Activated T-helper 1 cell treated with anti-CD3 and anti-CD28 coated beads, Interleukin-12 subunit alpha, Interleukin-12 subunit beta, Interleukin-2, Interleukin-4 antibody, amounts not matched to agents 30 ng/mL and 10 ng/mL and 1 ng/mL, durations not matched to agents 14 hours and 24 hours and 36 hours (primary cell): ENCODE results near the gene ADRA2B. TPM values are rescaled to one million over a fixed set of nuclear protein-coding genes. Genes with fewer than 3 reads are reported as not detected.

ENCODE experiments used
- DNase-seq: peaks from one replicate; pipeline ENCODE4 v3.0.0; 2021; ENCODE audit warnings: low spot score
- H3K27ac Mint-ChIP-seq: one replicate; pipeline ENCODE4 v1.8.0; 2021; ENCODE audit warnings: mild to moderate bottlenecking, mixed read lengths
- H3K27me3 Mint-ChIP-seq: one replicate; pipeline ENCODE4 v1.8.0; 2022; ENCODE audit warnings: mild to moderate bottlenecking, moderate library complexity, mixed read lengths; ENCODE audit not compliant: insufficient read depth
- H3K36me3 Mint-ChIP-seq: one replicate; pipeline ENCODE4 v1.8.0; 2021; ENCODE audit warnings: low read depth, mixed read lengths
- H3K4me1 Mint-ChIP-seq: one replicate; pipeline ENCODE4 v1.8.0; 2021; ENCODE audit warnings: low read depth, mixed read lengths
- H3K4me3 Mint-ChIP-seq: one replicate; pipeline ENCODE4 v1.8.0; 2021; ENCODE audit warnings: mild to moderate bottlenecking, moderate library complexity, mixed read lengths
- H3K9me3 Mint-ChIP-seq: one replicate; pipeline ENCODE4 v1.8.0; 2021; ENCODE audit warnings: mixed read lengths
- intact Hi-C: fragments of 100-400 bp; cut with micrococcal nuclease; formaldehyde crosslinking; loops from one replicate; pipeline ENCODE4 v1.15.1; 2024
- total RNA-seq: library from RNA; stranded (reverse); gene quantifications from 2 replicates; pipeline ENCODE4 v1.2.3, GENCODE V29; 2022

ADRA2B gene
- total RNA-seq, 1 donor from 2014 or later: 0.21 TPM

DNA sequence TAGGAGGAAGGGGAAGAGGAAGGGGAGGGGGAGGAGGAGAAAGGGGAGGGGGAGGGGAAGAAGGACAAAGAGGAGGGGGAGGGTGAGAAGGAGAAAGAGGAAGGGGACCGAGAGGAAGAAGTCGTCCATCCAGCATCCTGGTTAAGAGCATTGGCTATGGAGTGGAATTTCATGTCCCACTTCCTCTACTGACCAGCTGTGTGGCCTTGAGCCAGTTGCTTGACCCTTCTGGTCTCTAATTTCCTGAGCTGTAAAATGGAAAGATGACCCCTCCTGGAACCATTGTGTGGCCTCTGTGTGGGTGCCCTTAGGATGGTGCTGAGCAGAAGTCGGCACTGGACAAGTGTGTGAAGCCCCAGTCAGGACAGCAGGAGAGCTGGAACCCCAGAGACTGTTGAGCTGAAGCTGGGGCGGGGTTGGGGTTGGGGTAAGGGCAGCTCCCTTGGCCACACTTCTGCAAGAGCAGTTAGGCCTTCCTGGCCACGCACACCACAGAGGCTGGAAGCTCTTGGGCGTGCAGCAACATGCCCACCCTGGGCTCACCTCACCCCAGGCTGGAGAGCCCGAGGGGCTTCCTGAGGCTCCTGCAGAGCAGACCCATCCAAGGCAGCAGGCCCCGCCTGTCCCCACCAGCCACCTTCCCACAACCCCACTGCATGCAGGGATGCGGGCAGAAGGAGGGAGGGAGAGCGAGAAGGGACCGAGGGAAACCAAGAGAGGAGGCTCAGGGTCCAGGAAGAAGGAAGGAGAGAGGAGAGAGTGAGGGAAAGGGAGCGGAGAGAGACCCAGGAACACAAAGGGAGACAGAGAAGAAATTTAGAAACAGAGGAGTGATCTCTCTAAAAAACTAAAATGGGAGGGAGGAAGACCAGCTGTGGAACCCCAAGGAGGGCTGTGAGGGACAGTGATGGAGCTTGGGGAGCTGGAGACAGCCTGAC is 16.2 kb downstream of the ADRA2B start:
- no peaks in the 10 kb centered on the region for H3K4me1 Mint-ChIP-seq
- peaks cover 9% of the 10 kb centered on the region for H3K27me3 Mint-ChIP-seq
- no peak overlapping the region for H3K4me3 Mint-ChIP-seq
- no peaks in the 10 kb centered on the region for H3K36me3 Mint-ChIP-seq
- intact Hi-C loops: no loop called here
- no peak overlapping the region for H3K27ac Mint-ChIP-seq
- peaks cover 4% of the 10 kb centered on the region for H3K9me3 Mint-ChIP-seq
- no peak for DNase-seq

- Mint-ChIP-seq H3K4me3 (no peak overlapping the region), H3K27me3 (peaks cover 9% of the 10 kb centered on the region), H3K36me3 (no peaks in the 10 kb centered on the region), H3K27ac (no peak overlapping the region), H3K9me3 (no peaks in the 10 kb centered on the region), H3K4me1 (no peaks in the 10 kb centered on the region)
- DNase-seq: no peak
- intact Hi-C loops: no loop called here
Measured at GRCh38 chr2:96098900-96099590, 17.3 kb downstream of the ADRA2B start.

GRCh38 chr2:96097951-96098823 is 18.2 kb downstream of the ADRA2B start:
- Mint-ChIP-seq H3K9me3 (no peaks in the 10 kb centered on the region), H3K36me3 (no peaks in the 10 kb centered on the region), H3K27me3 (peaks cover 15% of the 10 kb centered on the region), H3K27ac (no peak overlapping the region), H3K4me3 (no peak overlapping the region), H3K4me1 (no peaks in the 10 kb centered on the region)
- intact Hi-C loops: no loop called here
- DNase-seq: no peak

- no peak overlapping the region for H3K27ac Mint-ChIP-seq
- H3K4me1 Mint-ChIP-seq: no peaks in the 10 kb centered on the region
- H3K9me3 Mint-ChIP-seq: no peaks in the 10 kb centered on the region
- no peak for DNase-seq
- intact Hi-C loops: no loop called here
- H3K4me3 Mint-ChIP-seq: no peak overlapping the region
- peaks cover 15% of the 10 kb centered on the region for H3K27me3 Mint-ChIP-seq
- H3K36me3 Mint-ChIP-seq: no peaks in the 10 kb centered on the region
Measured at GRCh38 chr2:96097441-96097840, 18.9 kb downstream of the ADRA2B start.

DNA sequence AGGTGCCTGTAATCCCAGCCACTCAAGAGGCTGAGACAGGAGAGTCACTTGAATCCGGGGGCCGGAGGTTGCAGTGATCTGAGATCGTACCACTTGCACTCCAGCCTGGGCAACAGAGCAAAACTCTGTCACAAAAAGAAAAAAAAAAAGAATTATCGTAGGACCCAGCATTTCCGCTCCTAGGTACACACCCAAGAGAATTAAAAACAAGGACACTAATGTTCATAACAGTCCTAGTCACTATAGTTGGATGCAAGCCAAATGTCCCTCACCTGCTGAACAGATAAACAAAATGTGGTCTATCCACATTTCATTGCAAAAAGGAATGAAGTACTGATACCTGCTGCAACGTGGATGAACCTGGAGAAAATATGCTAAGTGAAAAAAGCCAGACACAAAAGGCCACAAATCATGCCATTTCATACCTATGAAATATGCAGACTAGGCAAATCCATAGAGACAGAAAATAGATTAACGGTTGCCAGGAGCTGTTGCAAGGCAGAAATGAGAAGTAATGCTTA is 21.2 kb downstream of the ADRA2B start:
- intact Hi-C loops: no loop called here
- H3K27me3 Mint-ChIP-seq: peaks cover 15% of the 10 kb centered on the region
- H3K27ac Mint-ChIP-seq: no peak overlapping the region
- no peaks in the 10 kb centered on the region for H3K4me1 Mint-ChIP-seq
- DNase-seq: no peak
- H3K36me3 Mint-ChIP-seq: no peaks in the 10 kb centered on the region
- H3K4me3 Mint-ChIP-seq: no peak overlapping the region
- H3K9me3 Mint-ChIP-seq: no peaks in the 10 kb centered on the region

- Mint-ChIP-seq H3K9me3 (no peaks in the 10 kb centered on the region), H3K36me3 (no peaks in the 10 kb centered on the region), H3K27ac (no peak overlapping the region), H3K27me3 (peaks cover 15% of the 10 kb centered on the region), H3K4me1 (no peaks in the 10 kb centered on the region), H3K4me3 (no peak overlapping the region)
- no peak for DNase-seq
- intact Hi-C loops: no loop called here
Measured at GRCh38 chr2:96093528-96093927, 22.8 kb downstream of the ADRA2B start.

DNA sequence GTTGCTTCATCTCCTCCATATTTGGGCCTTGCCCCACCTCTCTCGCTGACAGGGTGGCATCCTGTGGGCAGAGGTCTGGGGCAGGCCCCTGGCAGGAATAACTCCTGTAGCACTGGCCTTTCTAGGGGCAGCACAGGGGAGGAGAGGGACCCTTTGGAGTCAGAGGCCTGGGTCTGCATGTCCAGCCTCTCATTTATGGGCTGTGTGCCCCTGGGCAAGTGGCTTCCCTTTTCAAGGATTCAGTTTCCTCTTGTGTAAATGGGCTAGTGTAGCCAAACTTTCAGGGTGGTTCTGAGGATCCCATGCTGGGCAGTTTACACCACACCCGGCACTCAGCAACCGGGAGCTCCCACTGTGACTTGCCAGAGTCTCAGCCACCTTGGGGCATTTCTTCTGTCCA is 23.4 kb downstream of the ADRA2B start:
- Mint-ChIP-seq H3K36me3 (no peaks in the 10 kb centered on the region), H3K27ac (no peak overlapping the region), H3K4me1 (no peaks in the 10 kb centered on the region)

DNA sequence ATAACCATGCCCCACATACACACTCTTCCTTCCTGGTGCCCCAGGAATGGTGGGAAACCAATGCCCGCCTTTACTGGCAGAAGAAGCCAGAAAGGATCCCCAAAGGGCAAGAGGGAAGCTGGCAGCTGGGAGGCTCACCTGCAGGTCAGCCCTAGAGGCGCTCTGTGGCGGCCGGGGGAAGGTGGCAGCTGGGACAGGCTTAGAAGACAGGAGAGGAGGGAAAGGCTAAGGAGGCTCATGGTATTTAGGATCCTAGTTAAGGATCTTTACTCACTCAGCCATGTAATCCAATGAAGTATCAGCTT is 23.8 kb downstream of the ADRA2B start:
- Mint-ChIP-seq H3K27me3 (peaks cover 20% of the 10 kb centered on the region), H3K36me3 (no peaks in the 10 kb centered on the region), H3K4me3 (no peak overlapping the region), H3K9me3 (no peaks in the 10 kb centered on the region), H3K4me1 (no peaks in the 10 kb centered on the region), H3K27ac (no peak overlapping the region)
- intact Hi-C loops: no loop called here
- no peak for DNase-seq

More for the DNA sequence above, 23.4 kb downstream of the ADRA2B start:
- Mint-ChIP-seq H3K4me3 (no peak overlapping the region), H3K9me3 (no peaks in the 10 kb centered on the region), H3K27me3 (peaks cover 16% of the 10 kb centered on the region)
- no peak for DNase-seq
- intact Hi-C loops: no loop called here

DNA sequence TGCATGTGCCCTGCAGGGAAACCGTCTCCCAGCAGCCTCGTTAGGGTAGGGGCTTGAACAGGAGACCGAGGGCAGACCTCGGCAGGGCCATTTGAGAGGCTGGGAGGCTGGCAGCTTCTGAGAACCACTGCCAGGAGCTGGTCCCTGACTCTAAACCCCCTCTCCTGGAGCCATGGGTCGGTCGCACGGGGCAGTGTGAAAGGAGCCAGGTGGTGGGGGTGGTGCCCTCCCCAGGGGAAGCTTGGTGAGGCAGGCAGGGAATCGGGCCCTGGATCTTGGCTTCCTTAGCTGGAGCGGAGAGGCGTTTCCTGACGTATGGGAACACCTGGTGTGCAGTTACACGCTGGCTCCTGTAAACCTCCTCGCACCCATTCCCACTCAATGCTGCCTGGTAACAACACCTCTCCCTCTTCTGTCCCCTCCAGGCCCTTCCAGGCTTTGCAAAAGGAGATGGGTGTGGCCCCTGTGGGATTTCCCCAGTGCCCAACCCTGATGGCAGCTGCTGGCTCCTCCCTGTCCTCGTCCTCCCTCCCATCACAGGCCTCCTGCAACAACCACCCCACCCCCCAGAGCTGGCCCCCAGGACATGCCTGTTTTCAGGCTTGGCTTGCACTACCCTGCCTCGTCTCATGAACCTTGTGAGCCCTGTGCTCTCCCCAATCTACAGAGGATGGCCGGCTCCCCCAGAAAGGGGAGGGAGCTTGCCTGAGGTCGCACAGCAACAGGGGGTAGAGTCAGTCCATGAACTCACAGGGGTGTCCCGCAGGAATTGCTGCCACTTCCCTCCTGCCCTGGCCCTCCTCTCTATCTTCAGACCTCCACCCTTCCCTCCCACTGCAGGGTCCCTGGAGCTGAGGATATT is 24.4 kb downstream of the ADRA2B start:
- Mint-ChIP-seq H3K27me3 (peaks cover 17% of the 10 kb centered on the region), H3K4me3 (no peak overlapping the region), H3K27ac (no peak overlapping the region), H3K4me1 (no peaks in the 10 kb centered on the region), H3K36me3 (no peaks in the 10 kb centered on the region), H3K9me3 (no peaks in the 10 kb centered on the region)
- DNase-seq: no peak
- intact Hi-C loops: no loop called here

DNA sequence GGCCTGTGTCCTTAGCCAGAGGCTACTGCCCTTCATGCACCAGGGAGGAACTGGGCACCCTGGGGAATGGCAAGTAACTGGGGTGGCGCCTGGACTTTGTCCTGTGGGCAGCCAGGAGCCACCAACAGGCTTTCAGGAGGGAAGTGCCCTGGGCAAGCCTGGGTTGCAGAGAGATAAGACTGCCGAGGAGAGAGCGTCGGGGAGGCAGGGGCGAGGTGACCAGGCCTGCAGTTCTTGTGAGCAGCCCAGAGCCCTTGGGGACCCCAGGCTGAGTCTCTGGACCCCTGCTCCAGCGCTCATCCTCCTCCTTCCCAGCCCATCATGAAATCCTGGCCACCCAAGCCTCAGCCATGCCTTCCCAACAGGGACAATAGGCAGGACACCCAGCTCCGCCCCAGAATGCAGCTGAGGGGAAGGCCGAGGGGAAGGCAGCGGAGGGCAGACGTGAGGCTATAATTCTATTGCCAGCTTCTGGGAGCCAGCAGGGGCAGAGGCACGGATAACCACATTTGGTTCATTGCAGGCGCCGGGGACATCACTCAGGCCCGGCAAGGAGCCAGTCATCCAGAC is 25.1 kb downstream of the ADRA2B start:
- H3K27me3 Mint-ChIP-seq: peaks cover 13% of the 10 kb centered on the region
- no peaks in the 10 kb centered on the region for H3K36me3 Mint-ChIP-seq
- no peaks in the 10 kb centered on the region for H3K9me3 Mint-ChIP-seq
- H3K4me3 Mint-ChIP-seq: no peak overlapping the region
- no peak overlapping the region for H3K27ac Mint-ChIP-seq
- intact Hi-C loops: no loop called here
- no peaks in the 10 kb centered on the region for H3K4me1 Mint-ChIP-seq
- no peak for DNase-seq

GRCh38 chr2:96090196-96090926 is 26.0 kb downstream of the ADRA2B start:
- no peaks in the 10 kb centered on the region for H3K9me3 Mint-ChIP-seq
- no peak overlapping the region for H3K27ac Mint-ChIP-seq
- no peak overlapping the region for H3K4me3 Mint-ChIP-seq
- H3K27me3 Mint-ChIP-seq: peaks cover 11% of the 10 kb centered on the region
- DNase-seq: no peak
- intact Hi-C loops: no loop called here
- H3K36me3 Mint-ChIP-seq: no peaks in the 10 kb centered on the region
- H3K4me1 Mint-ChIP-seq: no peaks in the 10 kb centered on the region
